Astrocyte (in vitro differentiated cells and primary cell): Measurements from ENCODE around the gene SMLR1.

ENCODE experiments used
- EZH2 ChIP-seq: IDR thresholded peaks from 2 replicates; pipeline ENCODE4 v1.6.1; 2012; ENCODE audit warnings: mild to moderate bottlenecking, low read length, inconsistent platforms; ENCODE audit not compliant: insufficient read depth
- TF ChIP-seq, protein P1 (sequence below): IDR thresholded peaks from 2 replicates; pipeline ENCODE4 v1.5.1; 2011; ENCODE audit warnings: low read depth, mild to moderate bottlenecking, inconsistent platforms, low read length, moderate library complexity; ENCODE audit not compliant: insufficient read depth

DNA sequence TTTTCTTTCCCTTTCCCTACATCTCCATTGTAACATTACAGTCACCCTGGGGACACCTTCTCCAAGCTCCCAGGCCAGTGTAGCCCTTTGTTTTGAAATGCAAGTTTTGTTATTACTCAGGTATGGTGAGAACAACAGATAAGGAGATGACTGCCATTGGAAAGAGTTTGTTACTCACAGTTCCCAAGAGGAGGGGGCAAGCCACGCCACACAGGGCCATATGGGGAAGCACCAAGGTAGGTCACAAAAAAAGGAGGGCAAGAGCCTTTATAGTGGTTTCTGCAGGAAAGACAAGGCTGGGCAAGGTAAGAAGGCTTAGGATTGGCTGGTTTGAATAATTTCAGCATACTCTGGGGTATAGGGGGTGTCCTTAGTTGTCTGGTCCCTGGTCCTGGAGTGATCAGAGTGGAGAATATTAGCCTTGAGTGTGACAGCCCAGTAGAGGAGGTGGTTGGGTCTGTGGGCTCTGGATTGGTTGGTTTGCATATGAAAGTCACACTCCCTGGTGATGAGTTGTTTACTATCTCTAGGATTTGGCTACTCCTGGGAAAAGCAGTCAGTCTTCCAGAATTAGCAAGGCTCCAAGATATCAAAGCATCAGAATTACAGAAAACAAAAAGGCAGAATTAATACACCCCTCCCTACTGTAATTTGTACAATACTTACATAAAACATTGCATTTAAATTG lies 33.1 kb upstream of the SMLR1 start:
- TF ChIP-seq, protein P1, sequence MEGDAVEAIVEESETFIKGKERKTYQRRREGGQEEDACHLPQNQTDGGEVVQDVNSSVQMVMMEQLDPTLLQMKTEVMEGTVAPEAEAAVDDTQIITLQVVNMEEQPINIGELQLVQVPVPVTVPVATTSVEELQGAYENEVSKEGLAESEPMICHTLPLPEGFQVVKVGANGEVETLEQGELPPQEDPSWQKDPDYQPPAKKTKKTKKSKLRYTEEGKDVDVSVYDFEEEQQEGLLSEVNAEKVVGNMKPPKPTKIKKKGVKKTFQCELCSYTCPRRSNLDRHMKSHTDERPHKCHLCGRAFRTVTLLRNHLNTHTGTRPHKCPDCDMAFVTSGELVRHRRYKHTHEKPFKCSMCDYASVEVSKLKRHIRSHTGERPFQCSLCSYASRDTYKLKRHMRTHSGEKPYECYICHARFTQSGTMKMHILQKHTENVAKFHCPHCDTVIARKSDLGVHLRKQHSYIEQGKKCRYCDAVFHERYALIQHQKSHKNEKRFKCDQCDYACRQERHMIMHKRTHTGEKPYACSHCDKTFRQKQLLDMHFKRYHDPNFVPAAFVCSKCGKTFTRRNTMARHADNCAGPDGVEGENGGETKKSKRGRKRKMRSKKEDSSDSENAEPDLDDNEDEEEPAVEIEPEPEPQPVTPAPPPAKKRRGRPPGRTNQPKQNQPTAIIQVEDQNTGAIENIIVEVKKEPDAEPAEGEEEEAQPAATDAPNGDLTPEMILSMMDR: no peak
- no peak for TF ChIP-seq EZH2
